T-cell (primary cell): ENCODE data around the gene SKIL. TPM values are rescaled to one million over a fixed set of nuclear protein-coding genes. Genes with fewer than 3 reads are reported as not detected.
"Not testable (repeated sequence)": the region's sequence is repeated elsewhere in the genome, so short reads cannot be mapped to it uniquely, and the experiment has no call there.

Experiments used
- ATAC-seq, 4 experiments: fragments of 200-7000 bp in 3 of 4; fragments of 150-1000 bp in 1 of 4; cut with Tn5 transposase; replicated peaks in 1 of 4; 1 replicate in 3 of 4; 2 replicates in 1 of 4; pipeline ENCODE4 v1.10.0; 2021; ENCODE audit warnings: moderate library complexity in 3 of 4, mild to moderate bottlenecking in 2 of 4, moderate number of reproducible peaks in 1 of 4
- CTCF ChIA-PET, 2 donors: fragments of 300-600 bp; sonication (Branson Sonifier 250); formaldehyde crosslinking; loops; one replicate each; lab custom pipeline; 2022; ENCODE audit warnings: antibody characterized with exemption in 2 of 2; lab: Charles Lee
- POLR2A ChIA-PET, 2 donors: fragments of 300-600 bp; sonication (Branson Sonifier 250); formaldehyde crosslinking; loops; one replicate each; lab custom pipeline; 2022; ENCODE audit warnings: antibody characterized with exemption in 2 of 2; lab: Charles Lee
- DNase-seq, 35 experiments: peaks; one replicate each; pipeline versions ENCODE4 v3.0.0 to v3.0.0-alpha.2; 2013 to 2023
- H3K27ac ChIP-seq: one replicate; pipeline ENCODE4 v1.5.1; 2013; ENCODE audit warnings: low read length
- H3K27me3 ChIP-seq, 2 experiments: replicated peaks in 1 of 2; 1 replicate in 1 of 2; 2 replicates in 1 of 2; pipeline versions ENCODE4 v1.6.1 to v1.7.0; 2013; ENCODE audit warnings: low read length in 1 of 2, mixed read lengths in 1 of 2; ENCODE audit not compliant: control insufficient read depth in 2 of 2, insufficient read depth in 2 of 2; ENCODE audit errors: extremely low read depth in 1 of 2
- H3K36me3 ChIP-seq, 2 donors: 1 replicate in 1 of 2; 2 replicates in 1 of 2; pipeline versions ENCODE4 v1.6.1 to v1.7.0; 2013; ENCODE audit warnings: low read length in 1 of 2; ENCODE audit not compliant: control insufficient read depth in 2 of 2, insufficient read depth in 1 of 2; ENCODE audit errors: extremely low read depth in 1 of 2
- H3K4me1 ChIP-seq, 2 experiments: 1 replicate in 1 of 2; 2 replicates in 1 of 2; pipeline versions ENCODE4 v1.6.1 to v1.7.0; 2013; ENCODE audit warnings: low read length in 2 of 2, mixed read lengths in 1 of 2; ENCODE audit not compliant: insufficient read depth in 2 of 2, control insufficient read depth in 1 of 2; ENCODE audit errors: extremely low read depth in 1 of 2
- H3K4me3 ChIP-seq, 2 donors: 1 replicate in 1 of 2; 2 replicates in 1 of 2; pipeline versions ENCODE4 v1.5.1 to v1.7.0; 2013; ENCODE audit warnings: mild to moderate bottlenecking in 2 of 2, low read length in 1 of 2, moderate library complexity in 1 of 2; ENCODE audit not compliant: control insufficient read depth in 1 of 2; ENCODE audit errors: extremely low read depth in 1 of 2
- H3K9me3 ChIP-seq: 2 replicates; pipeline ENCODE4 v1.7.0; 2013
- H3K27ac Mint-ChIP-seq, 2 donors: one replicate each; pipeline ENCODE4 v1.8.0; 2020 to 2021; ENCODE audit warnings: mild to moderate bottlenecking in 2 of 2, mixed read lengths in 2 of 2
- H3K27me3 Mint-ChIP-seq, 2 donors: one replicate each; pipeline ENCODE4 v1.8.0; 2021 to 2022; ENCODE audit warnings: mixed read lengths in 2 of 2
- H3K36me3 Mint-ChIP-seq: one replicate; pipeline ENCODE4 v1.8.0; 2021; ENCODE audit warnings: mixed read lengths
- H3K4me1 Mint-ChIP-seq, 3 donors: one replicate each; pipeline ENCODE4 v1.8.0; 2020 to 2022; ENCODE audit warnings: mixed read lengths in 3 of 3, mild to moderate bottlenecking in 1 of 3
- H3K4me3 Mint-ChIP-seq, 3 donors: one replicate each; pipeline ENCODE4 v1.8.0; 2020 to 2022; ENCODE audit warnings: mild to moderate bottlenecking in 3 of 3, mixed read lengths in 3 of 3, moderate library complexity in 3 of 3
- H3K9me3 Mint-ChIP-seq, 3 donors: one replicate each; pipeline ENCODE4 v1.8.0; 2020 to 2022; ENCODE audit warnings: mixed read lengths in 3 of 3
- WGBS: methylation state at CpG from one replicate; pipeline ENCODE4 v1.1.5; 2013; ENCODE audit warnings: missing lambda C conversion rate; ENCODE audit not compliant: insufficient coverage; 5-methylcytosine and 5-hydroxymethylcytosine counted together
- total RNA-seq, 35 experiments: library from RNA in 6 of 35; stranded (reverse) in 6 of 35; fragments of 120-200 nt in 1 of 35; gene quantifications; one replicate each; pipeline versions ENCODE4 v1.2.1 to v1.2.4 and lab custom pipeline; 2013 to 2026

SKIL gene
- total RNA-seq, 5 donors from 2014 or later (not counting 1 experiment from before 2014, with no cell fraction given): 69.1 to 97.7 (median 78.5) TPM

DNA sequence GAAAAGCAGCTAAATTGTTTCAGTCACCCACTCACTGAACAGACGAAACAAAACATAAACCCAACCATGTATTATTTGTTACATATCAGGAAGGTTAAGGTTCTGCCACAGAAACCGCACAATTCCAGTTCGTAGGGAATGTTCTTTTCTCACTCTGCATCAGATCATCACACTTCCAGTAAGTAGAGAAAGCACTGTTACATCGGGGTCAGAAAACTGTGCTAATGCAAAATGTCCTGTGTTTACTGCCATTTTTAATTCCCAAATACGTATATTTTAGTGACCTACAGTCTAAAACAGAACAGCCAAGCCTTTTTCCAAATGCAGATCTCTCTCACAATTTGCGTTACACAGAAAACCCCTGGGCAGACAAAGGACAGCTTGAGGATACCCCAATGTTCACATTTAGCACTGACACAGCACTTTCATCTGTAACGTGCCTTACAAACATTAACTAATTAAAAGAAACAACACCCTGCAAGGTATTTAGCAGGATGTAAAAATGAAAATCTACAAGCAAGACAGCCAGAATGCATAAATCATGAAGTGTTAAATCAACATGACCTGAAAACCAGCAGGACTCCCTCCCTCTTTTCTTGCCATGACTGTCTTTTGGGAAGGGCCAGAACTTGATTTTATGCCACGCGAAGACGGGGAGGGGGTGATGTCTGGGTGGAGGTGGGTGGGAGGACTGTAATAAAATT lies 34.8 kb upstream of the SKIL start:
- Histone ChIP-seq H3K27me3 (no peaks in the 10 kb centered on the region), H3K27ac (no peak overlapping the region), H3K9me3 (no peaks in the 10 kb centered on the region), H3K4me3 (no peak overlapping the region), H3K4me1 (no peaks in the 10 kb centered on the region), H3K36me3 (no peaks in the 10 kb centered on the region)
- H3K36me3 Mint-ChIP-seq: no peaks in the 10 kb centered on the region
- WGBS: 90% methylated on average over 2 of the region's 10 CpGs
- no peaks in the 10 kb centered on the region for H3K9me3 Mint-ChIP-seq
- H3K27ac Mint-ChIP-seq: no peak overlapping the region
- H3K4me1 Mint-ChIP-seq: no peaks in the 10 kb centered on the region
- ChIA-PET POLR2A (no interaction called here), CTCF (interaction anchor here in 1 of 2 donors (0.7 kb wide), 1 partner anchor 22 kb away, joined by 5 read pairs; no protein-coding TSS in a partner anchor)
- no peak overlapping the region for H3K4me3 Mint-ChIP-seq
- peaks cover 0 to 3% of the 10 kb centered on the region in 2 donors for H3K27me3 Mint-ChIP-seq
- no peak for ATAC-seq
- no peak for DNase-seq

DNA sequence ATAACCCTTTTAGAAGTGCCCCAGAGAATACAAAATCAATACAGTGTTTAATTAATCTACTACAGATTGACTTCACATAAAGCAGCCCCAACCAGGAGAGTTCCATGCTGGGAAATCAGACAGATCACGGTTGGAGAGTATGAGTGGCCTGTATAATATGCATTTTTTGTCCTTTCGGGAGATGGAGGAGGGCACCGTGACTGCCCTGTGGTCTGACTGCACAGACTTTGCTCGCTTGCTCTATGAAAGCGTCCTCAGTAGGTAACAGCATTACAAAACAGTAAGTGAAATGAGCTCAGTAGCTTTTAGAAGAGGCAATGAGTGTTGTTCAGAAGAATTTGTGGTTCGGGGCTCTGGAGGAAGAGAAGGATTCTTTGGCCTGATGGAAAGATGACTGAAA lies 34.2 kb upstream of the SKIL start:
- ChIA-PET CTCF (interaction anchor here in 1 of 2 donors (0.7 kb wide), 1 partner anchor 21 kb away, joined by 5 read pairs; no protein-coding TSS in a partner anchor), POLR2A (no interaction called here)
- no peaks in the 10 kb centered on the region for H3K9me3 ChIP-seq
- H3K4me1 ChIP-seq: no peaks in the 10 kb centered on the region
- Mint-ChIP-seq H3K27ac (no peak overlapping the region), H3K36me3 (no peaks in the 10 kb centered on the region), H3K27me3 (peaks cover 0 to 3% of the 10 kb centered on the region in 2 donors), H3K4me1 (no peaks in the 10 kb centered on the region), H3K4me3 (no peak overlapping the region), H3K9me3 (no peaks in the 10 kb centered on the region)
- no peak for DNase-seq
- no peaks in the 10 kb centered on the region for H3K36me3 ChIP-seq
- ATAC-seq: no peak
- no peak overlapping the region for H3K27ac ChIP-seq
- H3K27me3 ChIP-seq: no peaks in the 10 kb centered on the region
- 84% methylated on average over 5 of the region's 6 CpGs for WGBS
- H3K4me3 ChIP-seq: no peak overlapping the region

DNA sequence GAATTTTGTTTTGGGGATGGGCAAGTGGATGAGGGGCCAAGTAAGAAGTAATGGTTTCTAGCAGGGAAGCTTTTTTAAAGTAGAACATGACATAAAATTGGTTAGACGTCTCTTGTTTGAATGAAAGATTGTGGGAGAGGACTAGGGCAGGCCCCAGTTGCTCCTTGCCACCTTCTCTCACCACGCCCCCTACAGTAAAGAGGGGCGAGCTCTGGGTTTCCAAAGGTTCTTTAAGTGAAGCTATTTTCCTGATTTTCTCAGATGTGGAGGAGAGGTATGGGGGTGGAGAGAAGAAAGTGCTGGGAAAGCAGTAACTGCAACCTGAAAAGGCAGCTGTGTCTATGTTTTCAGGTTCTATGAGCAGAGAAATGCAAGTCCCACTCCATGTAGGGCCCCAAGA lies 32.6 kb upstream of the SKIL start:
- no peak overlapping the region for H3K4me3 ChIP-seq
- H3K36me3 ChIP-seq: no peaks in the 10 kb centered on the region
- ChIA-PET CTCF (interaction anchor here in 1 of 2 donors (1.0 kb wide), 1 partner anchor 91 kb away, joined by 3 read pairs; no protein-coding TSS in a partner anchor), POLR2A (interaction anchor here in 1 of 2 donors (0.6 kb wide), 1 partner anchor 57 kb away, joined by 12 read pairs; no protein-coding TSS in a partner anchor)
- DNase-seq (no peak), ATAC-seq (no peak)
- Mint-ChIP-seq H3K36me3 (no peaks in the 10 kb centered on the region), H3K9me3 (no peaks in the 10 kb centered on the region), H3K27me3 (peaks cover 0 to 3% of the 10 kb centered on the region in 2 donors), H3K27ac (no peak overlapping the region), H3K4me1 (no peaks in the 10 kb centered on the region), H3K4me3 (no peak overlapping the region)
- no peak overlapping the region for H3K27ac ChIP-seq
- H3K9me3 ChIP-seq: no peaks in the 10 kb centered on the region
- WGBS: no CpG with 5 or more reads among the region's 3 CpGs
- H3K4me1 ChIP-seq: no peaks in the 10 kb centered on the region
- H3K27me3 ChIP-seq: no peaks in the 10 kb centered on the region

DNA sequence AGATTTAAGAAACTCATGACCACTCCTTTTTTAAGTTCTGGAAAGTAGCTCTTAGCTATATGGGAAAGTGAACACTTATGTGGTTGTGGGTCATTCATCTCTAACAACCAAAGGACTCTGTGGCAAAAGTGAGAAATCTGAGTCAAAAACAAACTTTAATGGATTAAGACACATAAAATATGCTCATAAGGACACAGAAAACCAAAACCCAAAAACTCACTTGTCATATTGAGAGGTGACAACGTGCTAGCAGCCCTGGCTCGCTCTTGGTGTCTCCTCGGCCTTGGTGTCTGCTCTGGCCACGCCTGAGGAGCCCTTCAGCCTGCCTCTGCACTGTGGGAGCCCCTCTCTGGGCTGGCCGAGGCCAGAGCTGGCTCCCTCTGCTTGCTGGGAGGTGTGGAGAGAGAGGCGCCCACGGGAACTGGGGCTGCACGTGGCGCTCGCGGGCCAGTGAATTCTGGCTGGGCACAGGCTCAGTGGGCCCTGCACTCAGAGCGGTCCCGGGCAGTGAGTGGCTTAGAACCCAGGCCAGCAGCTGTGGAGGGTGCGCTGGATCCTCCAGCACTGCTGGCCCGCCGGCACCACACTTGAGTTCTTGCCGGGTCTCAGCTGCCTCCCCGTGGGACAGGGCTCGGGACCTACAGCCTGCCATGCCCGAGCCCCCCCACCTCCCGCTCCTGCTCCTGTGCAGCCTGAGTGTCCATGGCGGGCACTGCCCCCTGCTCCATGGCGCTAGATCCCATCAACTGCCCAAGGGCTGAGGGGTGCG lies 30.3 kb upstream of the SKIL start:
- Mint-ChIP-seq H3K4me3 (no peak overlapping the region), H3K9me3 (no peaks in the 10 kb centered on the region), H3K4me1 (peaks cover 0 to 1% (median 0%) of the 10 kb centered on the region in 3 donors), H3K27ac (no peak overlapping the region), H3K27me3 (peaks cover 0 to 3% of the 10 kb centered on the region in 2 donors), H3K36me3 (no peaks in the 10 kb centered on the region)
- no peak overlapping the region for H3K27ac ChIP-seq
- no peaks in the 10 kb centered on the region for H3K9me3 ChIP-seq
- CTCF ChIA-PET: no interaction called here
- POLR2A ChIA-PET: no interaction called here
- H3K4me3 ChIP-seq: no peak overlapping the region
- no peak for DNase-seq
- ATAC-seq: no peak
- no peaks in the 10 kb centered on the region for H3K4me1 ChIP-seq
- no peaks in the 10 kb centered on the region for H3K36me3 ChIP-seq
- H3K27me3 ChIP-seq: no peaks in the 10 kb centered on the region
- 84% methylated on average over 23 of the region's 24 CpGs for WGBS

DNA sequence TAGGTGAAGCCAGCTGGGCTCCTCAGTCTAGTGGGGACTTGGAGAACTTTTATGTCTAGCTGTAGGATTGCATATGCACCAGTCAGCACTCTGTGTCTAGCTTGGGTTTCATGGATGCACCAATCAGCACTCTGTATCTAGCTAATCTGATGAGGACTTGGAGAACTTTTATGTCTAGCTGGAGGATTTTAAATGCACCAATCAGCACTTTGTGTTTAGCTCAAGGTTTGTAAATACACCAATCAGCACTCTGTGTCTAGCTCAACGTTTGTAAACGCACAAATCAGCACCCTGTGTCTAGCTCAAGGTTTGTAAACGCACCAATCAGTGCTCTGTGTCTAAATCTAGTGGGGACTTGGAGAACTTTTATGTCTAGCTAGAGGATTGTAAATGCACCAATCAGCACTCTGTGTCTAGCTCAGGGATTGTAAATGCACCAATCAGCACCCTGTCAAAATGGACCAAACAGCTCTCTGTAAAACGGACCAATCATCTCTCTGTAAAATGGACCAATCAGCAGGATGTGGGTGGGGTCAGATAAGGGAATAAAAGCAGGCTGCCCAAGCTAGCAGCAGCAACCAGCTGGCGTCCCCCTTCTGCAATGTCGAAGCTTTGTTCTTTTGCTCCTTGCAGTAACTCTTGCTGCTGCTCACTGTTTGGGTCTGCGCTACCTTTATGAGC lies 29.5 kb upstream of the SKIL start:
- POLR2A ChIA-PET: interaction anchor here in 1 of 2 donors (0.9 kb wide), 1 partner anchor 33 kb away, joined by 3 read pairs; no protein-coding TSS in a partner anchor
- H3K4me3 ChIP-seq, H3K27me3 Mint-ChIP-seq, H3K27ac Mint-ChIP-seq, H3K27me3 ChIP-seq, H3K36me3 Mint-ChIP-seq, H3K4me3 Mint-ChIP-seq, H3K4me1 ChIP-seq, H3K27ac ChIP-seq, ATAC-seq, DNase-seq, CTCF ChIA-PET, H3K36me3 ChIP-seq, H3K9me3 Mint-ChIP-seq, H3K4me1 Mint-ChIP-seq, H3K9me3 ChIP-seq: not testable (repeated sequence)
- WGBS: 93% methylated on average over 5 of the region's 7 CpGs

DNA sequence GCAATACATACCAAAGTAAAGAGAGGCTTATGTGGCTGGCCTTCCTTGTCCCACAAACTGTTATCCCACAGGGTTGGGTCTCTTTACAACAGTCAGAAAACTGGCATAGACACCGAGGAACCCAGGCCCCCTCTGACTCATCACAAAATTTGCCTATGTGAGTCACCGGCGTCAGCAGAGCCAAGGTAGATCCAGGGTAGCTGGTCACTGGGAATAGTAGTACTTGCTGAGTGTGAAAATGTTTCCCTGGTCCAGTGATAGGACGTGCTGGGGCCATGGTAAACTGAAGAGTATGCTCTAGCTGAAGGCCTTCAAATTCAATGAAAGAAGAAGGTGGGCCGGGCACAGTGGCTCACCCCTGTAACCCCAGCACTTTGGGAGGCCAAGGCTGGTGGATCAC lies 27.1 kb upstream of the SKIL start:
- Mint-ChIP-seq H3K9me3 (no peaks in the 10 kb centered on the region), H3K36me3 (no peaks in the 10 kb centered on the region), H3K27ac (no peak overlapping the region), H3K27me3 (no peaks in the 10 kb centered on the region), H3K4me1 (peaks cover 0 to 4% (median 0%) of the 10 kb centered on the region in 3 donors), H3K4me3 (no peak overlapping the region)
- H3K4me1 ChIP-seq: no peaks in the 10 kb centered on the region
- ATAC-seq: no peak
- CTCF ChIA-PET: no interaction called here
- no peaks in the 10 kb centered on the region for H3K36me3 ChIP-seq
- H3K4me3 ChIP-seq: no peak overlapping the region
- WGBS: no CpG with 5 or more reads among the region's 5 CpGs
- no peak for DNase-seq
- H3K27me3 ChIP-seq: peaks cover 0 to 2% of the 10 kb centered on the region in 2 experiments
- no peak overlapping the region for H3K27ac ChIP-seq
- H3K9me3 ChIP-seq: no peaks in the 10 kb centered on the region
- POLR2A ChIA-PET: no interaction called here
